ENCODE results near the gene MRPL4.

DNA sequence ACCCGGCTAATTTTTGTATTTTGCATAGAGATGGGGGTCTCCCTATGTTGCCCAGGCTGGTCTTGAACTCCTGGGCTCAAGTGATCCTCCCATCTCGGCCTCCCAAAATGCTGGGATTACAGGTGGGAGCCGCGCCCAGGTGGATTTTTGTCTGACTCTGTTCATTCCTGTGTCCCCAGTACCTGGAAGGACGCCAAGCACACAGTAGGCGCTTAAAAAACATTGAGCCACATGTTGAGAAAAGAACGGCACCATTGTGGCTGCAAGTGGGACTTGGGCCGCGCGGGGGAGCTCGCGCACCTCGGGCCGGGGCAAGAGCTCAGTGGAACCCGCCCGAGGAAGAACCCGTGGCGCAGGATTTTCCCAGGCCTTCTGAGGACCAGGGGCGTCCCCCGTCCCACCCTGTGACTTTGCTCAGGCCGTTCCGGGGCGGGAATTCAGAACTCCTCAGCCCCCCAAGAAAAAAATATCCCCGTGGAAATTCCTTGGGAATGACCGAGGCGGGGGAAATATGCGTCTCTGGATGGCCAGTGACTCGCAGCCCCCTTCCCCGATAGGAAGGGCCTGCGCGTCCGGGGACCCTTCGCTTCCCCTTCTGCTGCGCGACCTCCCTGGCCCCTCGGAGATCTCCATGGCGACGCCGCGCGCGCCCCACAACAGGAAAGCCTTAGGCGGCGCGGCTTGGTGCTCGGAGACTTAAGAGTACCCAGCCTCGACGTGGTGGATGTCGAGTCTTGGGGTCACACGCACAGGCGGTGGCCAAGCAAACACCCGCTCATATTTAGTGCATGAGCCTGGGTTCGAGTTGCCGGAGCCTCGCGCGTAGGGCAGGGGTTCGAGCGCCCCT, 17.5 kb downstream of the MRPL4 start:
- TF ChIP-seq, protein P1, sequence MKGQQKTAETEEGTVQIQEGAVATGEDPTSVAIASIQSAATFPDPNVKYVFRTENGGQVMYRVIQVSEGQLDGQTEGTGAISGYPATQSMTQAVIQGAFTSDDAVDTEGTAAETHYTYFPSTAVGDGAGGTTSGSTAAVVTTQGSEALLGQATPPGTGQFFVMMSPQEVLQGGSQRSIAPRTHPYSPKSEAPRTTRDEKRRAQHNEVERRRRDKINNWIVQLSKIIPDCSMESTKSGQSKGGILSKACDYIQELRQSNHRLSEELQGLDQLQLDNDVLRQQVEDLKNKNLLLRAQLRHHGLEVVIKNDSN (CRISPR knock-in tag; IDR thresholded peaks at IDR 0.05): no peak
- TF ChIP-seq FOXJ3 (CRISPR knock-in tag; IDR thresholded peaks at IDR 0.05; ENCODE audit: borderline replicate concordance) (no peak), ATF1 (CRISPR knock-in tag; IDR thresholded peaks at IDR 0.05) (no peak), SP1 (CRISPR knock-in tag; conservative IDR thresholded peaks at IDR 0.05) (peak; percentile 62; the same call in 1 of the 2 replicates)
- TF ChIP-seq, protein P2, sequence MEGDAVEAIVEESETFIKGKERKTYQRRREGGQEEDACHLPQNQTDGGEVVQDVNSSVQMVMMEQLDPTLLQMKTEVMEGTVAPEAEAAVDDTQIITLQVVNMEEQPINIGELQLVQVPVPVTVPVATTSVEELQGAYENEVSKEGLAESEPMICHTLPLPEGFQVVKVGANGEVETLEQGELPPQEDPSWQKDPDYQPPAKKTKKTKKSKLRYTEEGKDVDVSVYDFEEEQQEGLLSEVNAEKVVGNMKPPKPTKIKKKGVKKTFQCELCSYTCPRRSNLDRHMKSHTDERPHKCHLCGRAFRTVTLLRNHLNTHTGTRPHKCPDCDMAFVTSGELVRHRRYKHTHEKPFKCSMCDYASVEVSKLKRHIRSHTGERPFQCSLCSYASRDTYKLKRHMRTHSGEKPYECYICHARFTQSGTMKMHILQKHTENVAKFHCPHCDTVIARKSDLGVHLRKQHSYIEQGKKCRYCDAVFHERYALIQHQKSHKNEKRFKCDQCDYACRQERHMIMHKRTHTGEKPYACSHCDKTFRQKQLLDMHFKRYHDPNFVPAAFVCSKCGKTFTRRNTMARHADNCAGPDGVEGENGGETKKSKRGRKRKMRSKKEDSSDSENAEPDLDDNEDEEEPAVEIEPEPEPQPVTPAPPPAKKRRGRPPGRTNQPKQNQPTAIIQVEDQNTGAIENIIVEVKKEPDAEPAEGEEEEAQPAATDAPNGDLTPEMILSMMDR (IDR thresholded peaks at IDR 0.05): peak; percentile 84
- TF ChIP-seq, protein P3, sequence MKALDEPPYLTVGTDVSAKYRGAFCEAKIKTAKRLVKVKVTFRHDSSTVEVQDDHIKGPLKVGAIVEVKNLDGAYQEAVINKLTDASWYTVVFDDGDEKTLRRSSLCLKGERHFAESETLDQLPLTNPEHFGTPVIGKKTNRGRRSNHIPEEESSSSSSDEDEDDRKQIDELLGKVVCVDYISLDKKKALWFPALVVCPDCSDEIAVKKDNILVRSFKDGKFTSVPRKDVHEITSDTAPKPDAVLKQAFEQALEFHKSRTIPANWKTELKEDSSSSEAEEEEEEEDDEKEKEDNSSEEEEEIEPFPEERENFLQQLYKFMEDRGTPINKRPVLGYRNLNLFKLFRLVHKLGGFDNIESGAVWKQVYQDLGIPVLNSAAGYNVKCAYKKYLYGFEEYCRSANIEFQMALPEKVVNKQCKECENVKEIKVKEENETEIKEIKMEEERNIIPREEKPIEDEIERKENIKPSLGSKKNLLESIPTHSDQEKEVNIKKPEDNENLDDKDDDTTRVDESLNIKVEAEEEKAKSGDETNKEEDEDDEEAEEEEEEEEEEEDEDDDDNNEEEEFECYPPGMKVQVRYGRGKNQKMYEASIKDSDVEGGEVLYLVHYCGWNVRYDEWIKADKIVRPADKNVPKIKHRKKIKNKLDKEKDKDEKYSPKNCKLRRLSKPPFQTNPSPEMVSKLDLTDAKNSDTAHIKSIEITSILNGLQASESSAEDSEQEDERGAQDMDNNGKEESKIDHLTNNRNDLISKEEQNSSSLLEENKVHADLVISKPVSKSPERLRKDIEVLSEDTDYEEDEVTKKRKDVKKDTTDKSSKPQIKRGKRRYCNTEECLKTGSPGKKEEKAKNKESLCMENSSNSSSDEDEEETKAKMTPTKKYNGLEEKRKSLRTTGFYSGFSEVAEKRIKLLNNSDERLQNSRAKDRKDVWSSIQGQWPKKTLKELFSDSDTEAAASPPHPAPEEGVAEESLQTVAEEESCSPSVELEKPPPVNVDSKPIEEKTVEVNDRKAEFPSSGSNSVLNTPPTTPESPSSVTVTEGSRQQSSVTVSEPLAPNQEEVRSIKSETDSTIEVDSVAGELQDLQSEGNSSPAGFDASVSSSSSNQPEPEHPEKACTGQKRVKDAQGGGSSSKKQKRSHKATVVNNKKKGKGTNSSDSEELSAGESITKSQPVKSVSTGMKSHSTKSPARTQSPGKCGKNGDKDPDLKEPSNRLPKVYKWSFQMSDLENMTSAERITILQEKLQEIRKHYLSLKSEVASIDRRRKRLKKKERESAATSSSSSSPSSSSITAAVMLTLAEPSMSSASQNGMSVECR (CRISPR knock-in tag; IDR thresholded peaks at IDR 0.05; ENCODE audit: borderline replicate concordance): no peak
- TF ChIP-seq, protein P4, sequence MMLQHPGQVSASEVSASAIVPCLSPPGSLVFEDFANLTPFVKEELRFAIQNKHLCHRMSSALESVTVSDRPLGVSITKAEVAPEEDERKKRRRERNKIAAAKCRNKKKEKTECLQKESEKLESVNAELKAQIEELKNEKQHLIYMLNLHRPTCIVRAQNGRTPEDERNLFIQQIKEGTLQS (CRISPR knock-in tag; conservative IDR thresholded peaks at IDR 0.05): no peak
- TF ChIP-seq, protein P5, sequence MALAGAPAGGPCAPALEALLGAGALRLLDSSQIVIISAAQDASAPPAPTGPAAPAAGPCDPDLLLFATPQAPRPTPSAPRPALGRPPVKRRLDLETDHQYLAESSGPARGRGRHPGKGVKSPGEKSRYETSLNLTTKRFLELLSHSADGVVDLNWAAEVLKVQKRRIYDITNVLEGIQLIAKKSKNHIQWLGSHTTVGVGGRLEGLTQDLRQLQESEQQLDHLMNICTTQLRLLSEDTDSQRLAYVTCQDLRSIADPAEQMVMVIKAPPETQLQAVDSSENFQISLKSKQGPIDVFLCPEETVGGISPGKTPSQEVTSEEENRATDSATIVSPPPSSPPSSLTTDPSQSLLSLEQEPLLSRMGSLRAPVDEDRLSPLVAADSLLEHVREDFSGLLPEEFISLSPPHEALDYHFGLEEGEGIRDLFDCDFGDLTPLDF (CRISPR knock-in tag; IDR thresholded peaks at IDR 0.05): no peak
- TF ChIP-seq, protein P6, sequence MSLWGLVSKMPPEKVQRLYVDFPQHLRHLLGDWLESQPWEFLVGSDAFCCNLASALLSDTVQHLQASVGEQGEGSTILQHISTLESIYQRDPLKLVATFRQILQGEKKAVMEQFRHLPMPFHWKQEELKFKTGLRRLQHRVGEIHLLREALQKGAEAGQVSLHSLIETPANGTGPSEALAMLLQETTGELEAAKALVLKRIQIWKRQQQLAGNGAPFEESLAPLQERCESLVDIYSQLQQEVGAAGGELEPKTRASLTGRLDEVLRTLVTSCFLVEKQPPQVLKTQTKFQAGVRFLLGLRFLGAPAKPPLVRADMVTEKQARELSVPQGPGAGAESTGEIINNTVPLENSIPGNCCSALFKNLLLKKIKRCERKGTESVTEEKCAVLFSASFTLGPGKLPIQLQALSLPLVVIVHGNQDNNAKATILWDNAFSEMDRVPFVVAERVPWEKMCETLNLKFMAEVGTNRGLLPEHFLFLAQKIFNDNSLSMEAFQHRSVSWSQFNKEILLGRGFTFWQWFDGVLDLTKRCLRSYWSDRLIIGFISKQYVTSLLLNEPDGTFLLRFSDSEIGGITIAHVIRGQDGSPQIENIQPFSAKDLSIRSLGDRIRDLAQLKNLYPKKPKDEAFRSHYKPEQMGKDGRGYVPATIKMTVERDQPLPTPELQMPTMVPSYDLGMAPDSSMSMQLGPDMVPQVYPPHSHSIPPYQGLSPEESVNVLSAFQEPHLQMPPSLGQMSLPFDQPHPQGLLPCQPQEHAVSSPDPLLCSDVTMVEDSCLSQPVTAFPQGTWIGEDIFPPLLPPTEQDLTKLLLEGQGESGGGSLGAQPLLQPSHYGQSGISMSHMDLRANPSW (CRISPR knock-in tag; conservative IDR thresholded peaks at IDR 0.05; ENCODE audit: low read depth): no peak

All from WTC11 (cell line).